DMS153 treated with DMSO at 0.1 percent for 48 hours (cell line): ENCODE measurements around the gene ANGEL2.
"Not testable (repeated sequence)": the region's sequence is repeated elsewhere in the genome, so short reads cannot be mapped to it uniquely, and the experiment has no call there.

Experiments
- DNase-seq: peaks from one replicate; lab custom pipeline; 2025; ENCODE audit not compliant: unreplicated experiment; lab: John Stamatoyannopoulos, UW

Gene ANGEL2

GRCh38 chr1:213019450-213019849 is 3.8 kb upstream of the ANGEL2 start:
- DNase-seq = no peak

- no peak for DNase-seq
Observed at GRCh38 chr1:213017447-213018273, 2.0 kb upstream of the ANGEL2 start.

GRCh38 chr1:213014642-213015041 is 1.0 kb downstream of the ANGEL2 start:
- no peak for DNase-seq

GRCh38 chr1:213008564-213008963 is 7.1 kb downstream of the ANGEL2 start:
- no peak for DNase-seq

GRCh38 chr1:213003256-213003655 is 12.4 kb downstream of the ANGEL2 start:
- DNase-seq = no peak

GRCh38 chr1:212994926-212995325 is 20.7 kb downstream of the ANGEL2 start:
- no peak for DNase-seq

GRCh38 chr1:212993960-212994359 is 21.7 kb downstream of the ANGEL2 start:
- not testable (repeated sequence) for DNase-seq

- no peak for DNase-seq
Observed at GRCh38 chr1:212990276-212990675, 25.4 kb downstream of the ANGEL2 start.

GRCh38 chr1:212987702-212988322 is 27.9 kb downstream of the ANGEL2 start:
- DNase-seq = no peak

GRCh38 chr1:212986551-212986950 is 29.1 kb downstream of the ANGEL2 start:
- DNase-seq = no peak

- no peak for DNase-seq
Observed at GRCh38 chr1:212984522-212985291, 31.0 kb downstream of the ANGEL2 start.

- no peak for DNase-seq
Observed at GRCh38 chr1:212983482-212983881, 32.2 kb downstream of the ANGEL2 start.

GRCh38 chr1:212982430-212983152 is 33.1 kb downstream of the ANGEL2 start:
- no peak for DNase-seq

- no peak for DNase-seq
Observed at GRCh38 chr1:212981571-212982328, 33.9 kb downstream of the ANGEL2 start.

GRCh38 chr1:212981025-212981495 is 34.6 kb downstream of the ANGEL2 start:
- DNase-seq = peak; percentile 64

GRCh38 chr1:212980123-212980785 is 35.4 kb downstream of the ANGEL2 start:
- no peak for DNase-seq

- no peak for DNase-seq
Observed at GRCh38 chr1:212979340-212980122, 36.1 kb downstream of the ANGEL2 start.

GRCh38 chr1:212977781-212978645 is 37.7 kb downstream of the ANGEL2 start:
- no peak for DNase-seq
